ENCODE measurements around the gene IFT25. TPM values are rescaled to one million over a fixed set of nuclear protein-coding genes. Genes with fewer than 3 reads are reported as not detected.

IFT25 gene
- total RNA-seq, 2 donors from 2014 or later = 15.7 to 17.9 TPM

Other genes with a start within 250 kb of the IFT25 start
- gene GLIS1, start 206.5 kb downstream of the IFT25 start, total RNA-seq = under 1 TPM; 0.25 to 0.34 TPM
- gene NDC1, start 107.4 kb downstream of the IFT25 start, total RNA-seq = 10 to 100 TPM; 10.3 to 16.8 TPM
- 10 to 100 TPM; 28.7 to 35.2 TPM for gene YIPF1, start 55.9 kb downstream of the IFT25 start, total RNA-seq
- gene DIO1, start 51.5 kb downstream of the IFT25 start, total RNA-seq = under 1 TPM in 1 of 2 donors, not detected in 1; 0.31 TPM
- gene LRRC42, start 651 bp upstream of the IFT25 start, total RNA-seq = 10 to 100 TPM; 19.7 to 24.0 TPM
- not detected for gene LDLRAD1, start 72.5 kb upstream of the IFT25 start, total RNA-seq
- gene TMEM59, start 107.5 kb upstream of the IFT25 start, total RNA-seq = 1,000 to 10,000 TPM in 1 of 2 donors, 100 to 1,000 TPM in 1; 782 to 1,105 TPM
- 1 to 10 TPM; 3.4 to 4.4 TPM for gene TCEANC2, start 107.9 kb upstream of the IFT25 start, total RNA-seq
- gene CDCP2, start 207.3 kb upstream of the IFT25 start, total RNA-seq = under 1 TPM; 0.12 to 0.14 TPM

Data from left colon (tissue), 2 donors.